Kidney epithelial cell (primary cell): ENCODE measurements around the gene HSD11B2. TPM values are rescaled to one million over a fixed set of nuclear protein-coding genes. Genes with fewer than 3 reads are reported as not detected.

Experiments used
- DNase-seq: peaks from one replicate; pipeline ENCODE4 v3.0.0-alpha.2; 2010; ENCODE audit warnings: low read depth
- H3K27me3 ChIP-seq: 2 replicates; pipeline ENCODE4 v1.6.0; 2011; ENCODE audit warnings: low read length; ENCODE audit not compliant: control insufficient read depth, insufficient read depth
- H3K36me3 ChIP-seq: 2 replicates; pipeline ENCODE4 v1.5.1; 2011; ENCODE audit warnings: low read length; ENCODE audit not compliant: control insufficient read depth, insufficient read depth
- H3K4me3 ChIP-seq: 2 replicates; pipeline ENCODE4 v1.5.1; 2011; ENCODE audit warnings: low read depth, mild to moderate bottlenecking, control low read depth, low read length
- total RNA-seq: library from RNA; depleted of rRNA; stranded (reverse); fragments of >200 nt; gene quantifications from 2 replicates; pipeline ENCODE4 v1.2.3, GENCODE V29; 2015
- TF ChIP-seq, protein P1 (sequence below): IDR thresholded peaks from 2 replicates; pipeline ENCODE4 v1.5.1; 2011; ENCODE audit warnings: mild to moderate bottlenecking, moderate library complexity, low read length, control low read depth, inconsistent platforms; ENCODE audit not compliant: insufficient read depth, poor library complexity, severe bottlenecking

Gene HSD11B2
- total RNA-seq, 1 donor from 2014 or later: 5.8 TPM

DNA sequence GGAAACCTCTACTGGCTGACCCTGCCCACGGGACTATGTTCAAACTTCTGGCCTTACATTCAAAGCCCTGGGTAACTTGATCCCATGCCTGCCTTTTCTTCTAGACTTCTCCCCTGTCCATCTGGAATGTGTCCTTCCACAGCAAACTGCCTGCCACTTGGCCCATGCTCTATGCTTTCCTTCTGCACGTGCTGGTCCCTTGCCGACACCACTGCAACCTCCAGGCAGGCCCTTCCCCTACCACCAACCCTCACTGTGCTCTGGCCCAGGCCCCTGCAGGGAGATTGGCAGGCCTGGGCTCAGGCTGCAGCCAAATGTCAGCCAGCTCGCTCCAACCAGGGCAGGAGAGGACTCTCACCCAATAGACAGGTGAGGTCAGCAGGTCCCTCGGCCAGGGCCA, 11.0 kb downstream of the HSD11B2 start:
- no peak overlapping the region for H3K4me3 ChIP-seq
- H3K36me3 ChIP-seq: peaks cover 3% of the 10 kb centered on the region
- no peak for DNase-seq
- H3K27me3 ChIP-seq: no peaks in the 10 kb centered on the region
- TF ChIP-seq, protein P1, sequence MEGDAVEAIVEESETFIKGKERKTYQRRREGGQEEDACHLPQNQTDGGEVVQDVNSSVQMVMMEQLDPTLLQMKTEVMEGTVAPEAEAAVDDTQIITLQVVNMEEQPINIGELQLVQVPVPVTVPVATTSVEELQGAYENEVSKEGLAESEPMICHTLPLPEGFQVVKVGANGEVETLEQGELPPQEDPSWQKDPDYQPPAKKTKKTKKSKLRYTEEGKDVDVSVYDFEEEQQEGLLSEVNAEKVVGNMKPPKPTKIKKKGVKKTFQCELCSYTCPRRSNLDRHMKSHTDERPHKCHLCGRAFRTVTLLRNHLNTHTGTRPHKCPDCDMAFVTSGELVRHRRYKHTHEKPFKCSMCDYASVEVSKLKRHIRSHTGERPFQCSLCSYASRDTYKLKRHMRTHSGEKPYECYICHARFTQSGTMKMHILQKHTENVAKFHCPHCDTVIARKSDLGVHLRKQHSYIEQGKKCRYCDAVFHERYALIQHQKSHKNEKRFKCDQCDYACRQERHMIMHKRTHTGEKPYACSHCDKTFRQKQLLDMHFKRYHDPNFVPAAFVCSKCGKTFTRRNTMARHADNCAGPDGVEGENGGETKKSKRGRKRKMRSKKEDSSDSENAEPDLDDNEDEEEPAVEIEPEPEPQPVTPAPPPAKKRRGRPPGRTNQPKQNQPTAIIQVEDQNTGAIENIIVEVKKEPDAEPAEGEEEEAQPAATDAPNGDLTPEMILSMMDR: no peak

DNA sequence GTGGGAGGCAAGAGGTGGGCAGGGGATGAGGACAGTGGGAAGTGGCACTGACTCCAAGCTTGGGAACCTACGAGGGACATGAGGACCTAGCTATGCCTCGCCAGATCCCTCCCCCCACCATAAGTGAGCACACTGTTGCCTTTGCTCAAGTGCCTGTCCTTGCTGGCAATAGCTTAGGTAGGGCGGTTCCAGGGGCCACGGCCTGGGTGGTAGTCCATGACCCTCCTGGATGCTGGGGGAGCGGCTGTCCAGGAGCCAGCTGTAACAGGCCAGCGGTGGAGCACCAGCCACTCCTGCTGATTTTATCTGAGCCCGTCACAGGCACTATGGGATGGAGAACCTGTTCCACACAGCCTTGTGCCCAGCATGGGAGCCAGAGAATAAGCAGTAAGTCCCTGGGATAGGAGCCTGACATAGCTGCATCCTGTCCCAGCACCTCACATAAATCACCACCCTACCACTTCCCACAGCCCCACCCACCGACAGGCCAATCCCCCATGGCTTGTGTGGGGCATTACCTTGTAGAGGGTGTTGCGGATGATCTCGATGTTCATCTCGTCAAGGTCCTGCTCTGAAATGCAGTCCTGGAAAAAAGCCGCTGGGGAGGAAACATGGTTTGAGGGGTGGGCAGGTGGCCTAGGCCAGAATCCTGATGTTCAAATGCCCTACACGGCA, 11.8 kb downstream of the HSD11B2 start:
- TF ChIP-seq, protein P1: no peak
- H3K36me3 ChIP-seq: peaks cover 3% of the 10 kb centered on the region
- H3K4me3 ChIP-seq: no peak overlapping the region
- H3K27me3 ChIP-seq: no peaks in the 10 kb centered on the region
- DNase-seq: no peak

DNA sequence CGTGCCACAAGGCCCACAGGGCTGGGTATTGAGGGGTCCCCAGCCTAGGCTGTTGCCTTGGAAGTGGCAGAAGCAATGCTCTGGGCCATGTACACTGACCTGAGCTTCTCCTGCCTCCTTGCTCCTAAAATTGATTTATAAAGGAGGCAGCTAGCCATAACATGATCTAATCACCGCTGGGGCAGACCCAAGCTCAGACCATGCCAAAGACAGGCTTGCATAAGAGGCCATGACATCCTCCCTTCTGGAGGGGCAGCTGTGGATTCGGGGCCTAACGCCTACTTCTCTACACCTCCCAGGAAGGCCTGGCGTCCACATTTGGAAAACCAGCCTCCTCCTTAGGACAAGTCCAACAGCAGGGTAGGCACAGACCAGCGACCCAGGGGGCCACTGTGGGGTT, 12.3 kb downstream of the HSD11B2 start:
- peaks cover 3% of the 10 kb centered on the region for H3K36me3 ChIP-seq
- no peak for DNase-seq
- no peaks in the 10 kb centered on the region for H3K27me3 ChIP-seq
- TF ChIP-seq, protein P1: no peak
- H3K4me3 ChIP-seq: no peak overlapping the region

DNA sequence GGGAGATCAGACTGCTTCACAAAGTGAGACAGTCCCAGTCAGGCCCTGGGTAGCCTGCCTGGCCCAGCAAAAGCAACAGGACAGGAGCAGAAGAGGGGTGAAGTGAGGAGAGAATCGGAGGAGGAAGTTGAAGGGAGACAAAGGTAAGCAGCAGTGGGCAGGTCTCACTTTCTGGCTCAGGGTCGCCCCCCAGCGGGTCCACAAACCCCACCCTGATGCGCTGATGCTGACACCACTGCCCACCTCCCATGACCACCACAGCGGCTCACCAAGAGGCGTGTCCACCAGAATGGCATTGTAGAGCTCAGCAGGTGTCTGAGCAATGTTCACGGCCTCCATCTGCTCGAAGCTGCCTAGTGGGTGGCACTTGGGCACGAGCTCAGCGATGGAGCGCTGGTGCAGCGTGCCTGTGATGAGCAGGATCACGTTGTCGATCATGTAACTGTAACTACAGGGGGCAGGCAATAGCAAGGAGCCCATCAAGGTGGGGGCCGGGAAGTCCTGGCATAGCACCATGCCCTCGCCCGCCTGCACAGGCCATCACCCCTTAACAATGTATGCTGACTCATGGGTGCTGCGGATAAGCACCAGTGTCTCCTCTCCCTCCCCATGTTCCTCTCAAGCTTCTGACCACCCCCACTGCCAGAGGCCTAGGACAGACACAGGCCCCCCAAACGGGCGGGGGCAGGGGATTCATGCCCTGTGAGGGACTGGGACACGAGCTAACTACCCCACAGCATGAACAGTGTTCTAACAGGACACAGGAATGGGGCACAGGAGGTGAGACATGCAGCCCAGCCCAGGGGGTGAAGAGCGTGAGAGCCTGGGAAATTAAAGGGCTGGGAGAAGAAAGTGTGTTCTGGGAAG, 13.6 kb downstream of the HSD11B2 start:
- Histone ChIP-seq H3K36me3 (peaks cover 2% of the 10 kb centered on the region), H3K4me3 (no peak overlapping the region), H3K27me3 (no peaks in the 10 kb centered on the region)
- no peak for DNase-seq
- TF ChIP-seq, protein P1: no peak

DNA sequence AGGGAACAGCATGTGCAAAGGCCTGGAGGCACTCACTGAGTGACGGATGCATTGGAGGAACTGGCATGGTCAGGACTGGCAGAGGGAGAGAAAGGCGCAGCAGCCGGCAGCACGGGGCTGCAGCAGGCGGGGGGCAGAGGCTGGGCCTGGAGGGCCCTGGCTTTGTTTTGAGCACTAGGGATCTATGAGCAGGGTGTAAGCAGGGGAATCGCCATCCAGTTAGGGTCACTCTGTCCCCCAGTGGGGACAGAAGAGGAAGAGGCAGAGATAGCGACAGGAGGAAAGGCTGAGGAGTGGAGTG, 14.2 kb downstream of the HSD11B2 start:
- peaks cover 2% of the 10 kb centered on the region for H3K36me3 ChIP-seq
- TF ChIP-seq, protein P1: no peak
- H3K4me3 ChIP-seq: no peak overlapping the region
- no peaks in the 10 kb centered on the region for H3K27me3 ChIP-seq
- no peak for DNase-seq
